Muscle of leg (tissue), 11 donors: ENCODE measurements around the gene C4orf46. TPM values are rescaled to one million over a fixed set of nuclear protein-coding genes. Genes with fewer than 3 reads are reported as not detected.
"Not testable (repeated sequence)": the region's sequence is repeated elsewhere in the genome, so short reads cannot be mapped to it uniquely, and the experiment has no call there.

ENCODE experiments used
- DNase-seq: peaks from one replicate; pipeline ENCODE4 v3.0.0; 2013
- H3K27ac ChIP-seq: one replicate; pipeline ENCODE4 v1.5.1; 2013; ENCODE audit warnings: mild to moderate bottlenecking, low read length, control low read depth
- H3K27me3 ChIP-seq: one replicate; pipeline ENCODE4 v1.6.1; 2013; ENCODE audit warnings: low read length; ENCODE audit not compliant: control insufficient read depth, insufficient read depth
- H3K36me3 ChIP-seq: one replicate; pipeline ENCODE4 v1.6.1; 2013; ENCODE audit warnings: low read length; ENCODE audit not compliant: control insufficient read depth, insufficient read depth
- H3K4me1 ChIP-seq: one replicate; pipeline ENCODE4 v1.6.1; 2013; ENCODE audit warnings: low read length; ENCODE audit not compliant: control insufficient read depth, insufficient read depth
- H3K4me3 ChIP-seq: one replicate; pipeline ENCODE4 v1.5.1; 2013; ENCODE audit warnings: low read length, control low read depth
- H3K9me3 ChIP-seq: replicated peaks from 2 replicates; pipeline ENCODE4 v1.6.1; 2013; ENCODE audit warnings: low read depth, low read length; ENCODE audit not compliant: control insufficient read depth
- WGBS: methylation state at CpG from one replicate; pipeline ENCODE4 v1.1.5; 2013; ENCODE audit warnings: missing lambda C conversion rate; ENCODE audit not compliant: insufficient coverage; 5-methylcytosine and 5-hydroxymethylcytosine counted together
- polyA plus RNA-seq, 8 donors: library from polyadenylated mRNA; unstranded; fragments of 120-200 nt; gene quantifications; one replicate each; pipeline versions ENCODE4 v1.2.1 to v1.2.3, GENCODE V29; 2013; ENCODE audit warnings: inconsistent platforms in 1 of 8, low replicate concordance in 1 of 8; ENCODE audit not compliant: insufficient read length in 8 of 8, insufficient read depth in 1 of 8
- total RNA-seq: library from RNA; stranded (reverse); fragments of 120-200 nt; gene quantifications from one replicate; pipeline ENCODE4 v1.2.4, GENCODE V29; 2013

The C4orf46 gene
- total and polyA plus RNA-seq, 9 donors = 11.4 to 24.4 (median 20.2) TPM

GRCh38 chr4:158663707-158664625 lies 7.7 kb downstream of the C4orf46 start:
- H3K4me3 ChIP-seq, H3K9me3 ChIP-seq, DNase-seq, H3K27ac ChIP-seq, H3K27me3 ChIP-seq, H3K4me1 ChIP-seq: not testable (repeated sequence)
- H3K36me3 ChIP-seq = peaks cover 10% of the 10 kb centered on the region
- WGBS = 97% methylated on average over 4 of the region's 8 CpGs

GRCh38 chr4:158663255-158663654 lies 8.4 kb downstream of the C4orf46 start:
- not testable (repeated sequence) for H3K27ac ChIP-seq, H3K9me3 ChIP-seq, DNase-seq, H3K4me1 ChIP-seq, H3K4me3 ChIP-seq, H3K27me3 ChIP-seq
- peaks cover 10% of the 10 kb centered on the region for H3K36me3 ChIP-seq
- WGBS = 75% methylated on average over 1 of the region's 4 CpGs

GRCh38 chr4:158657291-158657690 lies 14.4 kb downstream of the C4orf46 start:
- no peak overlapping the region for H3K4me3 ChIP-seq
- H3K4me1 ChIP-seq = no peaks in the 10 kb centered on the region
- no peaks in the 10 kb centered on the region for H3K36me3 ChIP-seq
- no peaks in the 10 kb centered on the region for H3K27me3 ChIP-seq
- no peak for DNase-seq
- H3K9me3 ChIP-seq = no peaks in the 10 kb centered on the region
- H3K27ac ChIP-seq = no peak overlapping the region
- 84% methylated on average over 10 of the region's 11 CpGs for WGBS

- Histone ChIP-seq H3K9me3 (no peaks in the 10 kb centered on the region), H3K4me1 (no peaks in the 10 kb centered on the region), H3K4me3 (no peak overlapping the region), H3K27me3 (no peaks in the 10 kb centered on the region), H3K36me3 (no peaks in the 10 kb centered on the region), H3K27ac (no peak overlapping the region)
- no CpG with 5 or more reads among the region's 1 CpG for WGBS
- DNase-seq = no peak
Observed at GRCh38 chr4:158656439-158656838, 15.2 kb downstream of the C4orf46 start.

- WGBS = no CpG with 5 or more reads among the region's 2 CpGs
- no peaks in the 10 kb centered on the region for H3K36me3 ChIP-seq
- no peak overlapping the region for H3K4me3 ChIP-seq
- no peaks in the 10 kb centered on the region for H3K9me3 ChIP-seq
- DNase-seq = no peak
- no peaks in the 10 kb centered on the region for H3K27me3 ChIP-seq
- H3K27ac ChIP-seq = no peak overlapping the region
- H3K4me1 ChIP-seq = no peaks in the 10 kb centered on the region
Observed at GRCh38 chr4:158652920-158653319, 18.8 kb downstream of the C4orf46 start.

- H3K4me1 ChIP-seq = no peaks in the 10 kb centered on the region
- no peaks in the 10 kb centered on the region for H3K36me3 ChIP-seq
- no peak overlapping the region for H3K27ac ChIP-seq
- DNase-seq = no peak
- H3K9me3 ChIP-seq = no peaks in the 10 kb centered on the region
- H3K27me3 ChIP-seq = no peaks in the 10 kb centered on the region
- H3K4me3 ChIP-seq = no peak overlapping the region
- no CpG with 5 or more reads among the region's 4 CpGs for WGBS
Observed at GRCh38 chr4:158649111-158649680, 22.5 kb downstream of the C4orf46 start.

- H3K4me1 ChIP-seq = no peaks in the 10 kb centered on the region
- H3K36me3 ChIP-seq = no peaks in the 10 kb centered on the region
- no peaks in the 10 kb centered on the region for H3K9me3 ChIP-seq
- no CpG with 5 or more reads among the region's 3 CpGs for WGBS
- DNase-seq = peak; percentile 16
- no peak overlapping the region for H3K27ac ChIP-seq
- no peaks in the 10 kb centered on the region for H3K27me3 ChIP-seq
- H3K4me3 ChIP-seq = no peak overlapping the region
Observed at GRCh38 chr4:158644760-158645159, 26.9 kb downstream of the C4orf46 start.

- WGBS = no CpG with 5 or more reads among the region's 5 CpGs
- no peak overlapping the region for H3K4me3 ChIP-seq
- DNase-seq = no peak
- no peaks in the 10 kb centered on the region for H3K9me3 ChIP-seq
- no peaks in the 10 kb centered on the region for H3K27me3 ChIP-seq
- no peak overlapping the region for H3K27ac ChIP-seq
- no peaks in the 10 kb centered on the region for H3K36me3 ChIP-seq
- H3K4me1 ChIP-seq = no peaks in the 10 kb centered on the region
Observed at GRCh38 chr4:158644356-158644755, 27.3 kb downstream of the C4orf46 start.

- H3K9me3 ChIP-seq = no peaks in the 10 kb centered on the region
- no peak for DNase-seq
- no peaks in the 10 kb centered on the region for H3K27me3 ChIP-seq
- WGBS = no CpG with 5 or more reads among the region's 1 CpG
- H3K4me3 ChIP-seq = no peak overlapping the region
- H3K36me3 ChIP-seq = no peaks in the 10 kb centered on the region
- no peaks in the 10 kb centered on the region for H3K4me1 ChIP-seq
- H3K27ac ChIP-seq = no peak overlapping the region
Observed at GRCh38 chr4:158636619-158637018, 35.1 kb downstream of the C4orf46 start.

GRCh38 chr4:158630893-158631292 lies 40.8 kb downstream of the C4orf46 start:
- DNase-seq = no peak
- WGBS = 22% methylated on average over 1 of the region's 1 CpG
- H3K27me3 ChIP-seq = no peaks in the 10 kb centered on the region
- no peaks in the 10 kb centered on the region for H3K36me3 ChIP-seq
- H3K4me3 ChIP-seq = no peak overlapping the region
- no peak overlapping the region for H3K27ac ChIP-seq
- no peaks in the 10 kb centered on the region for H3K9me3 ChIP-seq
- no peaks in the 10 kb centered on the region for H3K4me1 ChIP-seq
